ENCODE measurements around the gene PCGF3.
"Not testable (repeated sequence)": the region's sequence is repeated elsewhere in the genome, so short reads cannot be mapped to it uniquely, and the experiment has no call there.

Gene PCGF3

DNA sequence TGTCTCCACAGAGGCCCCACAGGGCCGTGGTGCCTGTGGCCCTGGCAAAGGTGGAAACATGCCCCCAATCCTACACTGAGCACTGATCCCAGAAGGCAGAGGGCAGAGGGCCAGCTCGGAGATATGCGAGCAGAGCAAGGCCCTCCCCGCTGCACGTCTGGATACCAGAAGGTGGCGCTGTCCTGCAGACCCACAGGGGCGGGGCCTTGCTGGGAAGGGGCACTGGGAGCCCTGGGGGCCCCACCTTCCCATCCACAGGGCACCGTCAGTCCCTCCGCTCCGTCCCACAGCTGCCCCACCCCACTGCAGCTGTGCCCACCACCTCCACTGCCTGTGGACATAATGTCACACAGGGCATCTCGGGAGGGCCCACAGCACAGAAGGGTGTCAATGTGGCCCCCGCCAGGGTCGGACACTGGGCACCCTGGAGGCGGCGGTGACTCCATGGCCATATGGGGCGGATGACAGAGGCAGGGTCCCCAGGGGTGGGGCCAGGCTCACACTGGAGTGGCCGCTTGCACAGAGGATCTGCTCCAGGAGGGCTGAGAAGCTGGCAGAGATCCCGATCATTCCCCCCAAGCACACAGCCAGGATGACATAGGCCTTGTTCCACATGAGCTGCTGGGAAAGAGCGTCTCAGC, 21.5 kb upstream of the PCGF3 start:
- no peak for DNase-seq

- DNase-seq: no peak
These were observed 20.9 kb upstream of the PCGF3 start for GRCh38 chr4:684623-685327.

GRCh38 chr4:685679-686412, 19.8 kb upstream of the PCGF3 start:
- DNase-seq: no peak

DNA sequence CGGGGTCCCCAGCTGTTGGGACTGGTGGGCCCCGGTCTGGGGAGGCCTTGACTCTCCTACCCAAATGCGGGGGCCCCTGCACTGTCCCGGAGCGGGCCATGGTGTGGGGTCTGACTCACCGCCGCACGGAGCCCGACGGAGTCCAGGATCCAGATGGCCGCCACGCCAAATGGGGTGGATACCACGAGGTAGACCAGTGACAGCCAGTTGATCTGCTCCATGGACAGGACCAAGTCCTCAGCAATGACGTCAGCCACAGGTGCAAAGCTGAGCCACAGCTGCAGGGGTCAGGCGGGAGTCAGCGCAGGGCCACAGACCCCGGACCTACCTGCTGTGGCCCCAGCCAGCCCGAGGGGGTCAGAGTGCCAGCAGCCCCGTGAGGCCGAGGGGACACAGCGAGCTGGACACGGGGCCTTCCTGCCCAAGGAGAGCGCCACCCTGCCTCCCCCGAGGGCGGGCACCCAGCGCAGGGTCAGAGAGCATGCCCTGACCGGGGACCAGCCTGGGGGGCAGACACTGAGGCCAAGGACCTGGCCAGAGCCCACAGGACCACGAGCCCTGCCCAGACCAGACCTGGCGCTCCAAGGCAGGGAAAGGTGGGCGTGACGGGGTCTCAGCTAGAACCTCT, 19.1 kb upstream of the PCGF3 start:
- no peak for DNase-seq

- no peak for DNase-seq
These were observed 18.3 kb upstream of the PCGF3 start for GRCh38 chr4:687048-687970.

DNA sequence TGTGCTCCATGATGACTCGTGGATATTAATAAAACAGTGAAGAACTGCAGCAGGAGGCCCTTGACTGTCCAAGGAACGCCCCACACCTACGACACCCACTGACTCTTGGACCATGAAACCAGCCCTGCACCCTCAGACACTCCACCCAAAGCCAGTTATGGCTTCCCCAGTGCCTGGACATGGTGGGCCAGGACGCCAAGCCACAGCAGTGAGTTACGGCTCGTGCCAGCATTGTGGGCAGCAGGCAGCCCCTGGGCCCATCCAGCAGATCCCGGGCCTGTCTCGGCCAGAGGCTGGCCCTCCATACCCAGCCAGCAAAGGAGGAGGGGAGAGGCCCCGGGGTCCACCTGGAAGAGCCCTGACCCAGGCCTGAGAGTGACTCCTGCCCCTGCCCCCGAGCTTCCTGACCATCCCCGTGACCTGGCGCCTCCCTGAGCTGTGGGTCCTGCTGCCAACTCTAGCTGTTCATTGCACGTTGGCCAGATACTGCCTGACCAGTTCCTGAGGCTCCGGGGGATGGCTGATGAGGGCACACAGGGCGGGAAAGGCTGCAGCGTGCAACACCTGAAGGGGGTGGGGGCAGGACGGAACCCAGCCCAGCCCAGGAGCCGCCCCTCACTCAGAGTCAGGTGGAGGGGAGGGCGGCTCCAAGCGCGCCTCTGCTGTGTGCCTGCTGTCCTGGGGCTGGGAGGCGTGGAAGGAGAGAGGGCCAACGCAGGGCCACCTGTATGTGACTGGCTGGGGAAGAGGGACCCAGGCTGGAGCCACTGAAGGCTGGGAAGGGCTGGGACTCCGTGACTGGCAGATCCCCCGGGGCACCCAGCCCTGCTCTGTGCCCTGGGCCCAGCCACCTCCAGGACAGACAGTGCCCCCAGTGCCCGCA, 17.4 kb upstream of the PCGF3 start:
- DNase-seq: no peak

GRCh38 chr4:688854-689681, 16.6 kb upstream of the PCGF3 start, which contains the start of gene SLC49A3:
Gene SLC49A3 (minus strand): TSS chr4:689151. CDS start chr4:689127, 24 bp downstream.
- DNase-seq: no peak

DNA sequence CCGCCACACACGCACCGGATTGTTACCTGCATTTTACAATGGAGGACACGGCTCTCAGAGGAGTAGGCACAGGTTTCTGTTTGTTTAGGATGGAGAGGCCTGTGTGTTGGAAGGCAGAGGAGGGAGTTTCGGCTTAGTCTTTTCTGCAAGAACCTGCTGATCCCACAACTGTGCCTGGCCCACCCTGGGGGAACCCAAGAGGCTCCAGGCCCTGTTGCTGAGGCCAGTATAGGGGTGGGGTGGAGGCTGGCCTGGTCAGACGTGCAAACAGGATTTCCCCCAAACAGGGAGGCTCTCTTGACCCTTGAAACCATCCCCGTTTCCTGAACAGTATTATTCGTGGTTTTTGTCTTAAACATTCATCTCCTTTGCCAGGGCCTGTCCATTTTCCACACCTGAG, 15.9 kb upstream of the PCGF3 start:
- DNase-seq: no peak

DNA sequence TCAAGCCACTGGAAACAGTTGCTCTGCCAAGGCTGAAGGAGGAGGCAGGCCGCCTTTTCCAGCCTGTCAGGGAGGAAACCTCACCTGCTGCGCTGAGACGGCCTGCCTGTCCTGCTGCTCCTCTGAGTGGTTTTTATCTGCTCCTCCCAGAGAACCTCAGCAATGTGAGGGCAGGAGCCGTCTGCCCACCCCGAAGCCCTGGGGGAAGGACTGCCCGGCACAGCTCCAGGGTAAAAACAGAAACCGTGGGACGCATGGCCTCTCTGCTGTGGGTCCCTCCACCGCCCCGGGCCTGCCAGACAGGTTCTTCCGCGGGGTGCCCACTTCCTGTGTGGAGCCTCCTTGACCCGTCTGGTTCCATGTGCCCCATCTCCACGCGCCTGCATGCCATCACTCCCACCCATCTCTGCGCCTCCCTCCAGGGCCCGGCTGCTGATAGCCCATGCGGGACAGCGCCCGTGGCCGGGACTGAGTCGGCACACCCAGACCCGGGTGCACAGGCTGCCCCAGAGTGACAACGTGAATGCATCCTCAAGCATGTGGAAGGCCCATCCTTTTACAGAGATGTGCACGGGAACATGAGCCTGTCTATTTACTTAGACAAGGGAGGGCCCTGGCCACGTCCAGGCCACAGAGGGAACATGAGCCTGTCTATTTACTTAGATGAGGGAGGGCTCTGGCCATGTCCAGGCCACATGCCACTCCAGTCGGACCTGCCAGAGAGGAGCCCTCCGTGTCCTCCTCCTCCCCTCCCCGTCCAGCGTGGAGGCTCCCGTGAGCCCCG, 12.7 kb upstream of the PCGF3 start:
- no peak for DNase-seq

DNA sequence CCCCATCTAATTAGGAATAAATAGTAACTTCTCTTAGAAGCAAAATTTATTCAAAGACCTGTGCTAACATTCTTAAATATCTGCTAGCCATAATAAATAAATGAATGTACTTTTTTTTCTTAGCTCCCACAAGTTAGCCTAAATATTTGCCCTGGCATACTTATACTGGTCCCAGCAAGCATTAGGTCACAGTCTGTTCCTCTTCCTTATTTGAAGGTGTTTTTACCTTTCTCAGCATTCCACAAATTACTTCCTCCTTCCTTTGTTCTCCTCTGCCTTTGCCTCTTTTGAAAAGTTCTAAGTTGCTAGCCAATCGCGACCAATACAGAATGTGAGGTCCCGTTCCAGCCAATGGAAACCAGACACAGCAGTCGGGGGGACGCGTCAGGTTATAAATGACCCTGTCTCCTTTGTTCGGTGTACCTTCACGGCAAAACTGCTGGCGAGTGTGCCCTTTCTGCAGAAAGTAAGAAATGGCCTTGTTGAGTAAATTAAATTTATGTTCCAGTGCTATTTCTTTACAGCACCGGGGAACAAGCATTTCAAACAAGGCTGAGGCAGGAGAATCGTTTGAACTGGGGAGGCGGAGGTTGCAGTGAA, 11.2 kb upstream of the PCGF3 start:
- not testable (repeated sequence) for DNase-seq

DNA sequence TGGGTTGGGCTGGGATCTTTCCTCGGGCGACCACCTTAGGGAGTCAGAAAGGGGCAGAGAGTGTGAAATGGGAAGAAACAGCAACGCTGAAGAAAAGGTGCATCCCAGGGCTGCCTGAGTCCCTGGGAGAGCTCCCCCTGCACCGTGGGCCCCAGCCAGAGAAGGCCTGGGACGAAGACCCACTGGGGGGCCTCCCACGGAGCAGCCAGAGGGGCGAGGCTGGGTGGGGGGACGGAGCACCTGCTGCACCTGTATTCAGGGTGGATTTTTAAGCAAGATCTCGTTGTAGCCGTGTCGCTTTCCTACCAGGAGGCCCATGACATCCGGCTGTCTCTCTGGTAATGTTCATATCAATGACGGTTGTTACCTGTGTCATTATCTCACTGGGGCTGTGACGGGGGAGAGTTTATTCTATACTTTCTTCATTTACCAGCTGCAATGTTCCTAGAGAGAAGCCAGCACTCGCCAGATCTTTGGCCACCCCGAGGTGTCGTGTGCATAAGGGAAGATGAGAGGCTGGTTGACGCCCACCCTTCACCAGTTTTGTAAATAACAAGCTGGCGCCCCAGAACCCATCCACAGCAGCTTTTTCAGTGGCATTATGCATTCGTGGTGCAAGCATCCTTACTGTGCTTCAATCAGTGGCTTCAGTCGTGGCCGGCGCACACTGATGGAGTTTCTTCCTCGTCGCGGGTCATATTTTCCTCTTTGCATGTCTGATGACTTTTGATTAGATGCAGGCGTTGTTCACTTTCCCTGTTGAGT, 5.6 kb upstream of the PCGF3 start:
- no peak for DNase-seq

DNA sequence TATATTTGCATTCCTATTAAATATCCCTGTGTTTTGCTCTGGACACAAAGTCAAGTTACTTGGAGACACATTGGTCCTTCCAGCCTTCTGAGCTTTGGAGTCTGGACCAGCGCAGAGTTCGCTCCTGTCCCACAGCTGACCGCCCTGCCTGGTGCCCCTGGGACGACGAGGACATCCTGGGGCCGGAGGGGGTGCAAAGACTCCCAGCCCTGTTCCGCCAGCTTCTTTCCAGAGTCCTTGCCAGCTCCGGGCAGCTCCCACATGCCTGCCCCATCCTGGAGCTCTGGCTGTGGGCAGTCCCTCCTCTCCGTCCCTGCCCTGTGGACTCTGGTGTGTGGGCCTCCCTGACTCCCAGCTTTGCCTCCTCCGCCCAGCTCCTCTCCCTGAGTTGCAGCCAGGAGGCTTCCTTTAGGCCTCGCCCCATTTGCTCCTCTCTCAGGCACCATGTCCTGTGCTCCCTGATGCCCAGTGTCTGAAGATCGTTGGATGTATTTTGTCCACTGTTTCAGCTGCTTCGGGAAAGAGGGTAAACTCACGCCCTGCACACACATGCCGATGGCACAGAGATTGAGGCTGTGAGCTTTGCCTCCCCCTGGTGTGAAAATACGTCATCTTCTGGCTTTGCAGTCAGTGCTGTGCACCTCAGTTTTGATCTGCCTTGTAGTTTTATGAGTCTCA, 4.9 kb upstream of the PCGF3 start:
- no peak for DNase-seq

DNA sequence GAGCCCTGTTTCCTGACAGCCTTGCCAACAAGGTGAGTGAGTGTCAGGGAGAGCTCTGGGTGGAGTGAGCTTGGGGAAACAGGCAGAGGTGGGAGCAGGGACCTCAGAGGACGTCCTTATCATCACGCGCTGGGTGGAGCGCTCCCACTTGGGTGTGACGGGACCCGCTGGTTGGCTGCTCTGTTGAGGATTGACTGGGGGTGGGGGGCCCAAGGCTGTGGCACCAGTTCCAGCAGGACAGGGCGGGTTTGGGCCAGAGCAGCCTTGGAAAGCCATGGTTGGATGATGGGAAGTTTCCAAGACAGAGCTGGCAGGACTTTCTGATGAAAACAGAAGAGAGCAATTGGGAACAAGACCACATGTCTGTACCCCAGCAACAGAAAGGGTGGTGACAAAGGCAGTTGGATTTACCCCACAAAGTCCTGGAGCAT, 3.0 kb upstream of the PCGF3 start:
- DNase-seq: no peak

DNA sequence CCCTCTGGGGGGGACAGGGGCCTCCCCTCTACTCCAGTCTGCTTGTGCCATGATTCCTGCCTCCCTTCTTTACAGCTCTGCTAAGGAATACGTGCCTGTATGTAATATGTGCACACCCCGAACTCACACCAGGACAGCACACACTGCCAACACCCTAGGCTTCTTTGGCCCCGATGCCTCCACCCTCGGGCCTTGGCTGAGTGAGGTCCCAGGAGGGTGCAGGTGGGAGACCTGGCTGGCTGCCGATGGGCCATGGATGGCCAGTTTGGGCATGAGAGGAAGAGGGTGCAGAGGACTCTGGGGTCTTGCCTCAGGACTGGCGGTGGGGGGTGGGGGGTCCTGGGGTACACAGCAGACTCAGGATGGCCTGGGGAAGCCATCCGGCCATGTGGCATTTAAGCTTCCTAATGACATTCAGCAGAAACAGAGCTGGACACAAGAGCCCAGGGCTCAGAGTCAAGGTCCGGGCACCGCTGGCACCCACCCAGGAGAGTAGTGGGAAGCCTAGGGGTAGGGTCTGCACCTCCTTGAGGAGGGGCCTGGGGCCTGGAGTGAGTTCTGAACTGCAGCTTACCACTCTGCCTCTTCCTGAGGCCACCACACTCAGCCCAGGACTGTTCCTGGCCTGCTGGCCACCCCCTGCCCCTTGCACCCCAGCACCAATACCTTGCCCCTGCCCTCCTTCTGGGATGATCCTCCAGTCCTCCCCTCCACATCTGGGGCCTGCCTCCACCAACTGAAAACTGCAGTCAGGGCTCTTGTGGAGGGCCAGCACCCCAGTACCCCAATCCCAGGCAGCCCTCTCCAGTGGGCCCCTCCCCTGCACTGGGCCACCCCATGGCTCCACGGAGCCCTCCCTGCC, 2.1 kb upstream of the PCGF3 start:
- no peak for DNase-seq

DNA sequence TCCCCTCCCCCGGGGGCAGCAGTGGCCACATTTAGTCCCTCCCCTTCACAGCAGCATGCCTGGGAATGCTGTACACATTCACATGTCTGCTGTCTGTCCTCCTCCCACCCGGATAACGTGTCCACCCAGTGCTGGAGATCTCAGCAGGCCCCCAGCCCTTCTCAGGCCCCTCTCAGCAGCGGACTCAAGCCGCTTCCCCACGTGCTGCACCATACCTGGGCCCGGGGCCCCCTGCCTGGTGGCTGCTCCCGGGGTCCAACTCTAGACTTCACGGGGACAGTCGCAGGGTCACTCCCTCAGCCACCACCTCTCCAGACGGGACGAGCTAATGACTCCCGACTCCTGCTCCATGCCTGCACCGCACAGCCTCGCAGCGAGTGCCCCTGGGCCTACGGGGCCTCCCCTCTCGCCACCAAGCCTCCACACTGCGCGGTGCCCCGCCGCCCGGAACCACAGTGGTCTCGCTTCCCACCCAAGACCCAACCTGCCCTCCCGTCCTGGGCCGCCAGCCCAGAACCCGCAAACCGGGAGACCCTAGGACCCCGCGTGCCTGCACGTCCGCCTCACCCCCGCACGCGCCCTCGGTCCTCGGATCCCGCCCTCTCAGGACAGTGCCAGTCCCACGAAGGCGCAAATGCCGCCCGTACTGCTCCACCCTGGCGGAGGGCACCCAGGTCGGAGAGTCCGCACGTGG, 1.3 kb upstream of the PCGF3 start:
- no peak for DNase-seq

GRCh38 chr4:704971-705277, 708 bp upstream of the PCGF3 start:
- DNase-seq: no peak
